ENCODE data around the gene CREB3.

The CREB3 gene

GRCh38 chr9:35714579-35715252, 17.8 kb upstream of the CREB3 start:
- DNase-seq (ENCODE audit: low read depth) = no peak
- no peak overlapping the region for H3K4me3 ChIP-seq (ENCODE audit: low read depth, low read length)
- TF ChIP-seq MYC (IDR thresholded peaks at IDR 0.05; ENCODE audit: low read depth, low read length) = no peak
- TF ChIP-seq MAX (IDR thresholded peaks at IDR 0.05; ENCODE audit: low read depth, low read length) = no peak
- TF ChIP-seq CTCF (IDR thresholded peaks at IDR 0.05; ENCODE audit: low read depth, low read length) = no peak
- TF ChIP-seq POLR2A (IDR thresholded peaks at IDR 0.05; ENCODE audit: extremely low read depth, insufficient read length) = no peak

GRCh38 chr9:35716230-35716629, 16.2 kb upstream of the CREB3 start:
- H3K4me3 ChIP-seq (ENCODE audit: low read depth, low read length) = no peak overlapping the region
- no peak for DNase-seq (ENCODE audit: low read depth)
- TF ChIP-seq MYC (IDR thresholded peaks at IDR 0.05; ENCODE audit: low read depth, low read length) = no peak
- no peak for TF ChIP-seq MAX (IDR thresholded peaks at IDR 0.05; ENCODE audit: low read depth, low read length)
- no peak for TF ChIP-seq CTCF (IDR thresholded peaks at IDR 0.05; ENCODE audit: low read depth, low read length)
- TF ChIP-seq POLR2A (IDR thresholded peaks at IDR 0.05; ENCODE audit: extremely low read depth, insufficient read length) = no peak

DNA sequence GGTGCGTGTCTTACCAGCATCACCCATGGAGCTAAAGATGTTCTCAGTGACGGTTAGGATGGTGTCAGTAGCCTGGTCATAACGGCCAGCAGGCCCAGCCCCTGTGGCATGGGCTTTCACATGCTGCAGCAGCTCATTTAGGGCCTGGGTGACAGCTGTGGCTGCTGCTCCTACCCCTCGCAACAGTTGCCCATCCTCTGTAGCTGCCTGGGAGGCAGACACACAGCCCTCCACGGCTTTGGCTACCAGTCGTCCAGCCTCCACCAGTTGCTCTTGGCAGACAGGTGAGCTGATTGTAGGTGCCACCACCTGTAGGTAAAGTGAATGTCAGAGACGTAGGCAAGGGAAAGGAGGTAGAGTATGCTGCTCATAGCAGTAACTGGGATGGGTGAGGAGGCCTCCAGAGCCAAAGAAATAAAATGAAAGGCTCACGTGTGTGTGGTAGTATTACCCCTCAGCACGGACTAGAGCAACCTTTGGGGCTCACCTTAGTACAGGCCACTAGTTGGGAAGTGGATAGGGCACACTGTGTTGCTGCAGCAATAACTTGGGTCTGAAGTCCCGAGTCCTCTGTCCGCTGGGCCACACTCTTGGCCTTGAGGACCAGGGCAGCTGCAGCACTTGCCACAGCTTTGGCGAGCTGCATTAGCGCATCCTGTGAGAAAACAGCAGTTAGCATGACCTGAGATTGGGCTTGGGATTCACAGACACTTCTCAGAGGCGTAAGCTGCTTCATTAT, 15.2 kb upstream of the CREB3 start:
- no peak for DNase-seq (ENCODE audit: low read depth)
- no peak overlapping the region for H3K4me3 ChIP-seq (ENCODE audit: low read depth, low read length)
- TF ChIP-seq POLR2A (IDR thresholded peaks at IDR 0.05; ENCODE audit: extremely low read depth, insufficient read length) = no peak
- TF ChIP-seq MAX (IDR thresholded peaks at IDR 0.05; ENCODE audit: low read depth, low read length) = no peak
- TF ChIP-seq MYC (IDR thresholded peaks at IDR 0.05; ENCODE audit: low read depth, low read length) = no peak
- TF ChIP-seq CTCF (IDR thresholded peaks at IDR 0.05; ENCODE audit: low read depth, low read length) = no peak

DNA sequence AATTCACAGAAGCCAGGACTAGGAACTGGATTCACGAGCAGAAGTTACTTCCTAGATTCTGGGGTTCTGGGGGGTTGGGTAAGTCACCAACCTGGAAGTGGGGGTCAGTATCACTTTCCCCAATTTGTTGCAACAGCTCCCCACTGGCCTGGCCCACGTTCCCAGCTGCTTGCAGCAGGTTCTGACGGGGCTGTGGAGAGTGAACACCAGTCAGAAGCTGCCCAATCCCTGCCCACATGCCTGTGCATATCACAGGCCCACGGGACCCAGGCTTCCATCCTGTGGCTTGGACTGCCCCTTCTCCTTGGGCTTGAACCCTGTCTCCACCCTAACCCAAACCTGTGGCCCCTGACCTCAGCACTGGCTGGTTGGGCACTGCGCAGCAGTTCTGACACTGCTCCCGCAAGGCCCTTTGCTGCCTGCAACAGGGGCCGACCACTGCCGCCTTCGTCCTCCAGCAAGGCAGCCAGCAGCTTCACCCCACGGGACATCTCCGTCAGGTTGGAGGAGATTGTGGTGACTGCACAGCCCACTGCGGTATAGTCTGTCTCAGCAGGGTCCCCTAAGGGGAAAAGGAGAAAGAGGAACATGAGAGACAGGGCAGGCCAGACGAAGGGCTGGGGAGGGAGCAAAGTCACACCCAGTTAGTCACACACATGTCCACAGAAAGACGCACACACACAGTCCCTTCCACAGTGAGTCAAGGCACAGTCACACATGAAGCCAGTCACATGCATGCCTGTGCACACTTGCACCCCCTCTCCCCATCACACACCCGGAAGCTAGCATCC, 13.6 kb upstream of the CREB3 start:
- TF ChIP-seq CTCF (IDR thresholded peaks at IDR 0.05; ENCODE audit: low read depth, low read length) = no peak
- no peak for TF ChIP-seq POLR2A (IDR thresholded peaks at IDR 0.05; ENCODE audit: extremely low read depth, insufficient read length)
- peak; percentile 55 for TF ChIP-seq MAX (IDR thresholded peaks at IDR 0.05; ENCODE audit: low read depth, low read length)
- no peak for TF ChIP-seq MYC (IDR thresholded peaks at IDR 0.05; ENCODE audit: low read depth, low read length)
- H3K4me3 ChIP-seq (ENCODE audit: low read depth, low read length) = no peak overlapping the region
- peak; percentile 93 for DNase-seq (ENCODE audit: low read depth)

DNA sequence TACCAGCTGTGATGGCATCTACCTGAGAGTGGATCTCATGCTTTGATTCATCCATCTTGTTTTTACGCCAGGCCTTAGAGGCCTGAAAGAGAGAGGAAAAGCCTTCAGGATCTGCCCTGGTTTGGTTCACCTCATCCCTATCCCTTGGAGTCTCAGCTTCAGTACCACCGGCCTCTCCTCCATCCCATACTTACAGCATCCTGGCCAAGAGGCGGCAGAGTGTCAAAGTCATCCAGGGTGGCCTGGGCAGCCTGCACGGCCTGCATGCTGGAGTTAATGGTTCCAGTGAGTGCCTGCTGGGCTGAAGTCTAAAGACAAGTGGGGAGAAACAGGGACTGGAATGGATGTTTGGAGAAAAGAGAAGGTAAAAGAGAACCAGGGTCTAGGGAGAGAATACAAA, 12.9 kb upstream of the CREB3 start:
- no peak overlapping the region for H3K4me3 ChIP-seq (ENCODE audit: low read depth, low read length)
- TF ChIP-seq MYC (IDR thresholded peaks at IDR 0.05; ENCODE audit: low read depth, low read length) (no peak), MAX (IDR thresholded peaks at IDR 0.05; ENCODE audit: low read depth, low read length) (no peak), CTCF (IDR thresholded peaks at IDR 0.05; ENCODE audit: low read depth, low read length) (no peak)
- no peak for DNase-seq (ENCODE audit: low read depth)
